OCI-LY1 (cell line): Measurements from ENCODE around the gene DPP3.
"Not testable (repeated sequence)": the region's sequence is repeated elsewhere in the genome, so short reads cannot be mapped to it uniquely, and the experiment has no call there.

Experiments
- H2AFZ ChIP-seq: fragments of 200-600 bp; sonication (generic), shearing (Covaris generic); 2 replicates; pipeline ENCODE4 v1.6.0; 2014; ENCODE audit warnings: antibody characterized with exemption, mild to moderate bottlenecking, low read length
- H3F3A ChIP-seq: fragments of 200-600 bp; sonication (generic), shearing (Covaris generic); 2 replicates; pipeline ENCODE4 v1.6.0; 2014; ENCODE audit warnings: mild to moderate bottlenecking, antibody characterized with exemption, low read length, moderate library complexity; ENCODE audit not compliant: insufficient read depth
- H3K27ac ChIP-seq: fragments of 200-600 bp; sonication (generic); 2 replicates; pipeline ENCODE4 v1.5.1; 2014; ENCODE audit warnings: low read length, mixed run types, mild to moderate bottlenecking, low read depth; ENCODE audit not compliant: poor library complexity, severe bottlenecking
- H3K27me3 ChIP-seq: fragments of 200-600 bp; sonication (generic); 2 replicates; pipeline ENCODE4 v1.6.0; 2014; ENCODE audit warnings: antibody characterized with exemption, mild to moderate bottlenecking, low read length, moderate library complexity; ENCODE audit not compliant: insufficient read depth
- H3K36me3 ChIP-seq: fragments of 200-600 bp; sonication (generic); 2 replicates; pipeline ENCODE4 v1.6.1; 2014; ENCODE audit warnings: mild to moderate bottlenecking, antibody characterized with exemption, low read length, moderate library complexity, mixed read lengths; ENCODE audit not compliant: insufficient read depth
- H3K4me1 ChIP-seq: fragments of 200-600 bp; sonication (generic); 2 replicates; pipeline ENCODE4 v1.5.1; 2014; ENCODE audit warnings: mild to moderate bottlenecking, low read length, moderate library complexity; ENCODE audit not compliant: insufficient read depth, severe bottlenecking
- H3K4me2 ChIP-seq: fragments of 200-600 bp; sonication (generic), shearing (Covaris generic); 2 replicates; pipeline ENCODE4 v1.6.1; 2014; ENCODE audit warnings: low read length
- H3K4me3 ChIP-seq: fragments of 200-600 bp; sonication (generic); 2 replicates; pipeline ENCODE4 v1.5.1; 2014; ENCODE audit warnings: low read length, low read depth, mild to moderate bottlenecking, mixed read lengths; ENCODE audit not compliant: poor library complexity, severe bottlenecking
- H3K79me2 ChIP-seq: fragments of 200-600 bp; shearing (Covaris generic); 2 replicates; pipeline ENCODE4 v1.6.1; 2016; ENCODE audit warnings: mixed run types, low read length, mixed read lengths; ENCODE audit not compliant: insufficient read depth
- H3K9ac ChIP-seq: fragments of 200-600 bp; sonication (generic), shearing (Covaris generic); 2 replicates; pipeline ENCODE4 v1.6.1; 2014; ENCODE audit warnings: mild to moderate bottlenecking, low read length, mixed read lengths
- H3K9me2 ChIP-seq: fragments of 200-600 bp; sonication (generic), shearing (Covaris generic); 2 replicates; pipeline ENCODE4 v1.6.1; 2014; ENCODE audit warnings: low read depth, mild to moderate bottlenecking, low read length, mixed read lengths
- H3K9me3 ChIP-seq: fragments of 200-600 bp; shearing (Covaris generic); 2 replicates; pipeline ENCODE4 v1.6.1; 2014; ENCODE audit warnings: low read length, mixed read lengths
- H4K20me1 ChIP-seq: fragments of 200-600 bp; sonication (generic), shearing (Covaris generic); 2 replicates; pipeline ENCODE4 v1.6.0; 2016; ENCODE audit warnings: mild to moderate bottlenecking, low read length; ENCODE audit not compliant: insufficient read depth
- EZH2 ChIP-seq: fragments of 200-600 bp; sonication (generic), shearing (Covaris generic); IDR thresholded peaks from 2 replicates; pipeline ENCODE4 v1.8.0; 2017; ENCODE audit warnings: borderline replicate concordance, mixed run types, mild to moderate bottlenecking, antibody characterized with exemption, low read length, moderate library complexity, mixed read lengths
- TF ChIP-seq, protein P1 (sequence below): fragments of 200-600 bp; sonication (generic), shearing (Covaris generic); IDR thresholded peaks from 2 replicates; pipeline ENCODE4 v1.5.1; 2017; ENCODE audit warnings: mild to moderate bottlenecking, antibody characterized with exemption, low read length, moderate library complexity, mixed read lengths

The DPP3 gene

DNA sequence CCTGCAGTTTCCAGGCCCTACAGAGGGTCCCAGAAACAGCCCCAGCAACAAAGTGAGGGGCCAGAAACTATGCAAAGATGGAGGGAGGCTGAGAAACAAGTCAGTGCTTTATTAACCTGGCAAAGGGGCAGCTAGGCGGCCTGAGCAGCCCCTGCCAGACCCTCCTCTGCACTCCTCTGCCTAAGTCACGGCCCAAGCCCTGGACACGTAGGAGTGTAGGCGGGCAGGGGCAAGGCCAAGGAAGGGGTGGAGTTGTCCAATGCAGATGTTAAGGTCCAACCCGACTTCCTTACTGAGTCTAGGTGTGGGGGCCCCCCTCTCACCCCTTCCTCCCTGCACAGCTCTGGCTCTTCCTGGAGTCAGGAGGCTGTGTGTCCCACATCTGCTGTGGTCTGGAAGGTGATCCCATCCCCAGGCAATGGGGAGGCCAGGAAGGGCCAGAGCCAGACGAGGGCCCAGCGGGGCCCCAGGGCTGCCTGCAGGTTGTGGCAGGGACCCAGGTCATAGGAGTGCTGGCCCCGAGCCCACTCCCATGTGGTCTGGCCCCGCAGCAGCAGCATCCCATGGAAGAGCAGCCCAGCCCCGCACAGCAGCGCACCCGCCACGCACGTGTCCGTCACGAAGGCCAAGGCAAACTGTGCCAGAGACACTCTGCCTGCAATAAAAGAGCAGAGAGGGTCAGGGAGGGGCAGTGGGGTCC, 59.1 kb downstream of the DPP3 start:
- Histone ChIP-seq H3K27ac (no peak overlapping the region), H3K36me3 (peaks cover 17% of the 10 kb centered on the region; the same call in 1 of the 2 replicates), H3K4me2 (no peak overlapping the region), H4K20me1 (no peaks in the 10 kb centered on the region), H3K4me3 (no peak overlapping the region), H3K9me2 (no peaks in the 10 kb centered on the region), H3K27me3 (no peaks in the 10 kb centered on the region), H2AFZ (no peak overlapping the region), H3K4me1 (peaks cover 11% of the 10 kb centered on the region), H3K9ac (no peak overlapping the region), H3F3A (no peaks in the 10 kb centered on the region), H3K9me3 (no peaks in the 10 kb centered on the region), H3K79me2 (no peaks in the 10 kb centered on the region)
- no peak for TF ChIP-seq EZH2
- TF ChIP-seq, protein P1, sequence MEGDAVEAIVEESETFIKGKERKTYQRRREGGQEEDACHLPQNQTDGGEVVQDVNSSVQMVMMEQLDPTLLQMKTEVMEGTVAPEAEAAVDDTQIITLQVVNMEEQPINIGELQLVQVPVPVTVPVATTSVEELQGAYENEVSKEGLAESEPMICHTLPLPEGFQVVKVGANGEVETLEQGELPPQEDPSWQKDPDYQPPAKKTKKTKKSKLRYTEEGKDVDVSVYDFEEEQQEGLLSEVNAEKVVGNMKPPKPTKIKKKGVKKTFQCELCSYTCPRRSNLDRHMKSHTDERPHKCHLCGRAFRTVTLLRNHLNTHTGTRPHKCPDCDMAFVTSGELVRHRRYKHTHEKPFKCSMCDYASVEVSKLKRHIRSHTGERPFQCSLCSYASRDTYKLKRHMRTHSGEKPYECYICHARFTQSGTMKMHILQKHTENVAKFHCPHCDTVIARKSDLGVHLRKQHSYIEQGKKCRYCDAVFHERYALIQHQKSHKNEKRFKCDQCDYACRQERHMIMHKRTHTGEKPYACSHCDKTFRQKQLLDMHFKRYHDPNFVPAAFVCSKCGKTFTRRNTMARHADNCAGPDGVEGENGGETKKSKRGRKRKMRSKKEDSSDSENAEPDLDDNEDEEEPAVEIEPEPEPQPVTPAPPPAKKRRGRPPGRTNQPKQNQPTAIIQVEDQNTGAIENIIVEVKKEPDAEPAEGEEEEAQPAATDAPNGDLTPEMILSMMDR: no peak

GRCh38 chr11:66539870-66540213, 59.6 kb downstream of the DPP3 start:
- Histone ChIP-seq H2AFZ (no peak overlapping the region), H4K20me1 (no peaks in the 10 kb centered on the region), H3F3A (no peaks in the 10 kb centered on the region), H3K9ac (no peak overlapping the region), H3K4me2 (no peak overlapping the region), H3K27ac (no peak overlapping the region), H3K9me3 (no peaks in the 10 kb centered on the region), H3K9me2 (no peaks in the 10 kb centered on the region), H3K4me3 (no peak overlapping the region), H3K27me3 (no peaks in the 10 kb centered on the region), H3K79me2 (no peaks in the 10 kb centered on the region), H3K4me1 (peaks cover 16% of the 10 kb centered on the region), H3K36me3 (peaks cover 17% of the 10 kb centered on the region; the same call in 1 of the 2 replicates)
- no peak for TF ChIP-seq EZH2
- TF ChIP-seq, protein P1: no peak

- H4K20me1 ChIP-seq, H3K4me3 ChIP-seq, H3K4me2 ChIP-seq, H3F3A ChIP-seq, H3K79me2 ChIP-seq, H3K27ac ChIP-seq, H3K27me3 ChIP-seq, H2AFZ ChIP-seq, H3K9me3 ChIP-seq, H3K9ac ChIP-seq, H3K9me2 ChIP-seq: not testable (repeated sequence)
- Histone ChIP-seq H3K4me1 (peaks cover 23% of the 10 kb centered on the region), H3K36me3 (peaks cover 17% of the 10 kb centered on the region; the same call in 1 of the 2 replicates)
Measured at GRCh38 chr11:66540598-66540997, 60.4 kb downstream of the DPP3 start.

- no peak overlapping the region for H3K9ac ChIP-seq
- H3K27ac ChIP-seq: no peak overlapping the region
- no peaks in the 10 kb centered on the region for H3K79me2 ChIP-seq
- no peaks in the 10 kb centered on the region for H3F3A ChIP-seq
- H3K27me3 ChIP-seq: no peaks in the 10 kb centered on the region
- no peaks in the 10 kb centered on the region for H3K9me3 ChIP-seq
- no peak overlapping the region for H3K4me3 ChIP-seq
- no peaks in the 10 kb centered on the region for H4K20me1 ChIP-seq
- no peak overlapping the region for H3K4me2 ChIP-seq
- peaks cover 11% of the 10 kb centered on the region; the same call in 1 of the 2 replicates for H3K36me3 ChIP-seq
- H3K4me1 ChIP-seq: peaks cover 31% of the 10 kb centered on the region
- H3K9me2 ChIP-seq: no peaks in the 10 kb centered on the region
- no peak overlapping the region for H2AFZ ChIP-seq
- TF ChIP-seq, protein P1: no peak
- TF ChIP-seq EZH2: no peak
Measured at GRCh38 chr11:66541892-66542291, 61.7 kb downstream of the DPP3 start.
